CD1c-positive myeloid dendritic cell (primary cell): ENCODE results near the gene FOCAD.

ENCODE experiments used
- DNase-seq: peaks from one replicate; pipeline ENCODE4 v3.0.0-alpha.2; 2016; ENCODE audit errors: extremely low spot score

The FOCAD gene

DNA sequence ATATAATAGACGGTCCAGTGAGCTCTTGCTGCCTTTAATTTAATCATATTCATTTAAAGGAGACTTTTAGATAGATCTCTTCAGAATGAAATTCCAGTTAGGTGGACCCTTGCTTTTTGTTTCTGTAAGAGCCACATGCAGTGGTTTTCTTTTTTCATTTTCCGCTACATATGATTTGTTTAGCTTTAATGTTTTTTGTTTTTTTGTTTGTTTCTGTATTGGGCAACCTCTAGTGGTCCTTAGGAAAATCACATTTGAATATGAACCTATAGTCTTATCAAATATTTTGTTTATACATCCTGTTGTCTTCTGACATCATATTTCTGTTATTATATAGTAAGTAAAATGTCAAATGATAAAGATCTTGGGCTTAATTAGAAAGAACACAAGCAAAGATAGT lies 196.6 kb downstream of the FOCAD start:
- DNase-seq = no peak

DNA sequence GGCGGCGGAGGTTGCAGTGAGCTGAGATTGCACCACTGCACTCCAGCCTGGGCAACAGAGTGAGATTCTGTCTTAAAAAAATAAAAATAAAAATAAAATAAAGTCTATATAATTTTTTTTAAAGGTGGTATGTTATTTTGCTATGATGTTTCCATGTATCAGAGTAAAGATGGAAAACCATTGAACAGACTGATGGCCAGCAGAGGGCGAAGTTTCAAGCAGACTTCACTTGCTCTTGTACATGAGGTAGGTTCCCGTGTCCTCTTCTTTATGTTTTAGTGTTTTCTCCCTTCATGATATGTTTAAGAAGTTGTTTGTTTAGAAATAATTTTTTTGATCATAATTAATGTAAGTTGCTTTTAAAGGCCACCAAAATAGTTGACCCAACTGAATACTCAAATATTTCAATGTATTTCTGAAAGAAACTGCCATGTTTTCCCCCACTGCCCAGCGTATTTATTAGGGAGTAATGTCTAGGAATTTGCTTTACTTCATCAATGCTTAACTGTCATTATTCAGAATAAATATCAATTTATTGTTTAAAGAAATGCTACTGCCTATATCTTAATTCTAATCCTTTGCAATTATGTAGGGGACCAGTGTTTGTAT lies 201.0 kb downstream of the FOCAD start:
- peak; percentile 62 for DNase-seq

DNA sequence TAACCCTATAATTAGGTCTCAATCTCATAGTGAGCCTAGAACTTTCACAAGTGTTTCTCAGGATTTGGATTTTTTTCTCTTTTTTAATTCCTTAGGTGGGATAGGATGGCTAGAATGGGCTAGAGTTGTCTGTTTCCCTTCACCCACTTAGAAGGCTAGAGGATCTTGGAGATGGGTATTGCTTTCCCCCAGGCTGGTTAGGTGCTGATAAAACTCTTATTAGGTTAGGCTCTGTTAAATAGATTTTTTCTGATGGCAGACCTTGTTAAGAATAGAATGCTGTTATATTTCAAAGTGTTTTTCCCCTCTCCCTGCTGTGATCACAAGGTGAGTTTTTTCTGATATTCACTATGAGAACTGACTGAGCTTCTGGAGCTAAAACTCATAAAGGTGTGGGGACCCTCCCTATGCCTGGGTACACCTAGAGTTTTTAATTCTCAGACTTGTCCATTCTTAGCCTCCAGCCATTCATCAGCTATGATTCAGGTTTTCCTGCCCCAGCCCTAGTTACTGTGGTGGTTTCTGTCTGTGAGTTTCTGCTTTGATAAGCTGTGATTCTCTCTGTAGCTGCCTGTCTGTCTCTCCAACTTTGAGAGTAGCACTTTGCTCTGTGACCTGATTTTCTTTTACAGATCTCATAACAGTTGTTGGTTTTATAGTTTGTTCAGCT lies 215.0 kb downstream of the FOCAD start:
- no peak for DNase-seq

DNA sequence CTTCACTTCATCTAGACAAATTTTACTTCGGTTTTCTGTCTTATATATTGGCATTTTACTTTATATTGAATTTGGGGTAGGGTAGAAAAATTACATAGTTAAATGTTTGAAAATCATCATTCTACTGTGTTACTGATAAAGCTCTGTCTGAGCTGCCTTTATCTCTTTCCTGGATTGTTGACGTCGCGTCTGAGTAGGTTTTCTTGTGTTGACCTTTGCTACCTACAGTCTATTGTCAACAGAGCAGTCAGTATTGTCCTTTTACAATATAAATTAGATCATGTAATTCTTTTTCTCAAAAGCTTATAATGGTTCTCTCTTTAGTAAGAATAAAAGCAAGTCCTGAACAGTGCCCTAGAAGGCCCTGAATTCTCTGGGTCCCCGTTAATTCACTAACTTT lies 219.2 kb downstream of the FOCAD start:
- no peak for DNase-seq

DNA sequence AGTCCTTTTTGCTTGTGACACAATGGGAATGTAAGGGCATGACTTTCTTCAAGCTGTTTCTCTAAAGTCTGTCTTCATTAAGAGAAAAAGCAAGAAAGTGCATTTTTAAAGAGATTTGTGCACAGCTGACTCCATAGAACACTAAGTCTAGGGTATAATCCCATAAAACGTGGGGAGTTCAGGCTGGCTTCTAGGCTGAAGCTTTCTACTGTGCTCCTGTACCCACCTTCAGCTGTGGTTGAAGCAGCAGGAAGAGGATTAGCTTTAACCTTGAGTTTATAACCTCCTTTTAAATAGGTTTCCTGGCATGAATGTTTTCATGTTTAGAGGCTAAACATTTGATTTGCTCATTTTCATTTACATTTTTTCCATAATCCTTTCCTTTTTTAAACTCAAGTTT lies 220.9 kb downstream of the FOCAD start:
- no peak for DNase-seq

DNA sequence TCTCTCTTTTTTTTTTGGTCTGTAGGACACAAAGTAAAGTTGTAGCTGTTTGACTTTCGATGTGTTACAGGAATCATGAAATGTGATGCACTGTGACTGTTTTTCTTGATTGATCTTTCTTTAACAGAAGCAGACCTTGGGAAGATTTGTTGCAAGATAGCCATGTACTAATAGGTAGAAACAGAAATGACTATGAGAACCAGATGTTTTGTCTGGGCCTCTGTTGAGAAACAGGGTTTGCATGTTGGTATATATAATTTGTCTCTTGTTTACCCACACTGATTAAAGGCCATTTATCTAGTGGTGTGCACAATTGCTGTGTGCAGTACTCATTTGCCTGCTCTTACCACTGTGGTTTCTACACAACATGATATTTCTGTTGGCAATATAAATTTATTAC lies 222.3 kb downstream of the FOCAD start:
- no peak for DNase-seq

DNA sequence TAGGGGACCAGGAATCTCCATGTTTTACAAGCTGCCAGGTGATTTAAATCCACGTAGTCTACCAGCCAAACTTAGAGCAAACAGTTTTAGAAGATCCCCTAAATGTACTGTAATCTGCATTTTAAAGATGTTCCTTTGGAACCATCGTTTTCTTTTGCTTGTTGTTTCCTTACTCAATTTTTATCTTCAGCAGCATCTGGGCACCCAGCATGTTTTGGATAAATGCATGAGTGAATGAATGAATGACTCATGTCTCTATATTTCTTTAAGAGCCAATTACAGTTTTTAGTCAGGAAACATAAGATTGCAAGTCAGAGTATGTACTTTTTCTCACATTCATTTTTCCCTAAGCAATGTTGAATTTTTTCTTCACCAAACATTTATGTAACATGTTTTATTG lies 224.4 kb downstream of the FOCAD start:
- no peak for DNase-seq

DNA sequence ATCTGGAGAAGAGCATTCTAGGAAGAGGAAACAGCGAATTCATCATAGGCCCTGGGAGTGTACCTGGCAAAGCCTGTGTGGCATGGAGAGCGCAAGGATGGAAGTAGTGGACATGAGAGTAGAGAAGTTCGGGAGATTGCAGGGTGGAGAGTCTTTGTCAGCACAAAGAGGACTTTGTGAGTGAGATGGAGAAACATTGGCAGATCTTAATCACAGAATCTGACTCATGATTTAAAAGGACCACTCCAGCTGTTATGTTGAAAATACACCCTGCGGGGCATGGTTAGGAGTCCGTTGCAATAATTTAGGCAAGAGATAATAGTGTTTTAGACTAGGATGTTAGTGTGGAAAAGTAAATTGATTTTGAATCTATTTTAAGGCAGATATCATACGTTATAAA lies 230.5 kb downstream of the FOCAD start:
- no peak for DNase-seq

DNA sequence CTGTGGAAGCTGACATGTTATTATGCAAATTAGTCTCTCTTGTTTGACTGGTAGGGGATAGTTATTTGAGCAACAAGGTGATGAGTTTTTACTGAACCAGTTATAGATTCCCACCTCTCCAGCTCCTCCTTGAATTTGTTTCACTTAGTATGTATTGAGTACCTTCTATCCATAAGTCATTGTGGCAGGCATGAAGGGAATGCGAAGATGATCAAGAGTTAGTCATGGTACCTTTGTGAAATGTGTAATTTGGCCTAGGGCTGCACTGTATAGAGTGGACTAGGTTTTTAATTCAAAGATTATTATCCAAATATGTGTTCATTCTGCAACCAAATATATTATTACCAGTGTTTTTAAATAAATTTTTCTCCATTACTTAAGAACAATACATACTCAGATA lies 237.3 kb downstream of the FOCAD start:
- DNase-seq = no peak

DNA sequence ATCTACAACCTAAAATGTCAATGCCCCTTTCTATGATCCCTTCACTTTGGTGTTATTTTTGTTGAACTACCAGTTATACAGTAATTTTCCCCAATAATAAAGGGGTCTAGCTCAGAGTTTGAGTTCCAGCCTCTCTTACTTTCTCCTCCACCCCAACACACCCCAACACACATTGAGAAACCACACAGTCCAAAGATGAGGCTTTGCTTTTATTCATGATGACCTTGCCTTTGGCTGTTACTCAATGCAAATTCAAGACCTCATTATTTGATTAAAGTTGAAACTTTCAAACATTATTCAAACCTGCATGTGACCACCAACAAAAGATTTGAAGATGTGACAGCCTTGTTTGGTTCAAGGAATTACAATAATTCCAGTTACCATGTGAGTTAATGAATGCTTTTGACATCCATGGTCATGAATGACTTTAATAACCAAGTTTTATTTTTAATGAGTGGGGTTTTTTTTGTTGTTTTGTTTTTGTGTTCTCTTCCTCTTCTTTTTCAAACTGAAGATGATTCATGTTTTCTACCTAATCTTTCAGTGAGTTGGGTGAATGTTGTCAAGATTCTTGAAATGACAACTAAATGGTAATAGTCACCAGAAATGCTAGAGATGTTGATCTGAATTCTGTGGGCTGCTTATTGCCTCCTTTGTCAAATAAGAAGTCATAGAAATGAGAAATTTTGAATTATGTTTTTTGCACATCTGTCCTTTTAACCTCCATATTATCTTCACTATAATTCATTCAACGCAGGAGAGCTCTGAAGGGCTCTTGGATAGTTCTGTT lies 241.4 kb downstream of the FOCAD start:
- DNase-seq = no peak

DNA sequence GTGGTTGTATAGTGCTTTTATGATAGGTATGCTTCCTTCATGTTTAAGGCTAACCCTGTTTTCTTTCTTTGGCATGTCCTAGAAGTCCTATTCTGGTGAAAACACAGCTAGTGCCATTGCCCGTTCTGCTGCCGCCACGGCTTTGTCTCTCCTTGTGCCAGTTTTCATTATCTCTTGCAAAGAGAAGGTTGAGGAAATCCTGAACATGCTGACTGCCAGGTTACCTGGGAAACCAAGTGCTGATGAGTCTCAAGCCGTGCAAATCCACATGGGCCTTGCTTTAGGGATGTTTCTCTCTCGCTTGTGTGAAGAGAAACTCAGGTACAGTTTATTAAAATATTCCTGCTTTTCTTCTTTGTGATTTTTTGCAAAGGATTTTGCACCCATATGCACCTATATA lies 245.2 kb downstream of the FOCAD start:
- no peak for DNase-seq

DNA sequence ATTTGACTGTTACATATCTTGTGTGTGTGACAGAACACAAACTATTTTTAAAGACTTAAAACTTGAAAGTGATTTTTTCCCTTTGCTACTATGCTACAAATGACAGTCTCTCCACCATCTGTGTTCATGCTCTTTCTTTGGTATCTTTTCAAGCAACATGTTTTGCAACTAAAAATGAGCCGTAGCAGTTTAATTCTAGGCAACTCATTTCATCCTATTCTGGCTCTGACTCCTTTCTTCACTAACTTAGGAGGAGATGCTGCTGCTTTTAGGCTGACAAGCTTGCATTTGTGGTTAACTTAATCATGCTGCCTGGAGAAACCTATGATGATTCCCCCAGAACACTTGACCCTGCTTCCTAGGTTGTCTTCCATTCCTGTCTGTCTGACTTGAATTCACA lies 246.8 kb downstream of the FOCAD start:
- DNase-seq = no peak

DNA sequence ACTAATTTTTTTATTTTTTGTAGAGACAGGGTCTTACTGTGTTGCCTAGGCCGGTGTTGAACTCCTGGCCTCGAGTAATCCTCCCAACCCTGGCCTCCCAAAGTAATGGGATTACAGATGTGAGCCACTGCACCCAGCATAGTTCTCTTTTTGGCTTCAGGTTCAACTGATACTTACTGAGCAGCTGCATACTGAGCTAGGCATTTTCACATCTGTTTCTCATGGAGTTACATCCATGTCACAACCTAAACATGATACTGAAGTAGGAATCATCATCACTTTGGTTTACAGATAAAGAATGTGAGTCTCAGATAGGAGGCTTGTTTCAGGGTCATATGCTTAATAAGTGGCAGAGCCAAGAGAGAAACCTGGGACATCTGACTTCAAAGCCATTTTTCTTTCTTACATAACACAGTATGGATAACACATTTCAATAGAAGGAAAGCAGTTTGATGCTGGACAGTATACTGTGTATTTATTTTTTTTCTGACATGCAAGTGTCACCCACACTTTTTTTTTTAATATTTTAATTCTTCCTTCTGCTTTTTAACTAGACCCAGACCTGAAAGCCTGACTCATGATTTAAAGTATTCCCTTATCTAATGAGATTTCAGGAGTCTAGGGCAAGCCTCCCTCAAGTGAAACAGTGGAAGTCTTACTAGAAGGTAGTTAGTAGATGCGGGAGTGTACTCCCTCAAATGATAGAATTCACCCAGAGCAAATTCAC lies 256.6 kb downstream of the FOCAD start:
- DNase-seq = no peak

DNA sequence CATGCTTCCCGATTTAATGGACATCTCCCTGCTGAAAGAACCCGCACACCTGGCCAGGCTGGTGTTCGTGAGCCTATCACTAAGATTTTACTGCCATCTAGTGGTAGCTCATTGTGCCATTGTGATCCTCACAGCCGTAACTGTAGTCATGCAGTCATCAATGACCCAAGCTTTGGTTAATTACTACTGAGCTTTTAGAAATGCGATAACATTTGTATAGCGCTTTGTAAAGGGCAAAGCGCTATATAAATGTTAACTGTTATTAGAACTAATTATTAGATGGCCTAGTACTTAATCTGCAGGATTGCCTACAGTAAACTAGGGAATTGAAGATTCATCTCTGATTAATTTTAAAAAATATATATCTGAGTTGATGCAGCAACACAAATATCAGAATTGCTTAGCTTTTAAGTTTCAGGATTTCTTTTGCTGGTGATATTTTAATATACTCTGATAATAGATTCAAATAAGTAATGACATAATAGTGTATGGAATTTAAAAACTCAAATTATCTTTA lies 257.2 kb downstream of the FOCAD start:
- DNase-seq = peak; percentile 72

DNA sequence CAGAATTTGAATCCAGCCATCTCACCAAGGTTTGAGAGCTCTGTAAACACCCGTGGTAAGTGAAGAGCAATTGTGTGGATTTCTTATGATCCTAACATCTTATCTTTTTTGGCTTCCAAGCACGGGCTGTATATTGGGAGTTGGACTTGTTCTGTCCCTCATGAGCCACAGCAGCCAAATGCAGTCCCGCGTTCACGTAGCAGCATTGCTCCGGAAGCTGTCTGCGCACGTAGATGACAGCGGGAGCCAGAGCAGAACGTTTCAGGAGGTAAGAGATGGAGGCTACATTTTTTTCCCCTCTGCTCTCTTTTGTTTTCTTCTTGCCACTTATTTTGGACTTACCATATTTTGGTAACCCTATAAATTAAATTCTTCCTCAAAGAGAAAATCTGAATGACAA lies 260.4 kb downstream of the FOCAD start:
- no peak for DNase-seq

DNA sequence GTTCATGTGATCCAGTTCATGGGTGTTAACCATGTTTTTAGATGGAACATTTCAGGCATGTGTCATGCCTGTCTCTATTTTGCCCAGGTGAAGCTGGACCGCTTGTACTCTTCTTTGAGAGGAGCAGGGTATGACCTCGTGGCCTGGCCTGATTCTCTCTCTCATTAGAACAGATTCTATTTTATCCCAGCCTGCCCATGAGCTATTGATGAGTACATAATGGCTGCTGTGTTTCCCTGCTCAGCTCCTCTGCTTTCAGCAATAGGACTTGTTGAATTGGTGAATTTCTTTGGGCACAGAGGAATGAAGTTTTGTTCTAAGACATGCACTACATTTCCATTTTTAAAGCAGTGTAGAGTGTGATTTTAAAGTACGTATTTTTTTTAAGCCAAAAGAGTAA lies 261.2 kb downstream of the FOCAD start:
- DNase-seq = no peak

DNA sequence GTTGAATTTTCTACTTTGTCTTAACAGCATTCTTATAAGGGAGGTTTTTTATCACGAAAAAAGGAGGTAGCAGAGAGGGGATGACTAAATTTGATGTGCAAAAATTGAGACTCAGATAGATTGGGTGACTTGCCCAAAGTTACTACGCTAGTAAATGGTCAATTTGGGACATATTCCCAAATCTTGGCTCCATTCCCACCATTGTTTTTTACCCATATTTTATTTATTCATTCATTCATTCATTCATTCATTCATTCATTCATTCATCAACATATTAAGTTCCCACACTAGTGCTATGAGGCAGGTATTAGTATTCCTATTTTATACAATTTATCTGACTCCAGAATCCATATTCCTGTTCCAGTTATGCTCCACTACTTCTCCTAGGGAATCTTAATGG lies 261.8 kb downstream of the FOCAD start:
- DNase-seq = no peak

DNA sequence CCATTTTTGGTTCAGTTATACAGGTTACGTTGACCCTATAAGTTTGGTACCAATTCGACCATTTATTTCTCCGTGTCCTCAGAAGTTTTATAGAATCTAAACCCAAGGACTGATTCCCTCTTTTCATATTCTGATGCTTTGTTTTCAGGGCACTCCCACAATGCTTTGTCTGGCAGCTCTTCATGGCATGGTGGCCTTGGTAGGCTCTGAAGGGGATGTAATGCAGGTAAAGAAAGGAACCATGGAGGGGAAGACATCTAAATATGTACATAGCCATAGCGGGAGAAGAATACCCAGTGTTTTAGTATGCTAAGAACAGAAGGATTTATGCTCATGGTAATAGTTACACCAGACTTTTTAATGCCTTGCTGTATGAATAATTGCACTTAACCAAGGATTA lies 264.6 kb downstream of the FOCAD start:
- DNase-seq = no peak

DNA sequence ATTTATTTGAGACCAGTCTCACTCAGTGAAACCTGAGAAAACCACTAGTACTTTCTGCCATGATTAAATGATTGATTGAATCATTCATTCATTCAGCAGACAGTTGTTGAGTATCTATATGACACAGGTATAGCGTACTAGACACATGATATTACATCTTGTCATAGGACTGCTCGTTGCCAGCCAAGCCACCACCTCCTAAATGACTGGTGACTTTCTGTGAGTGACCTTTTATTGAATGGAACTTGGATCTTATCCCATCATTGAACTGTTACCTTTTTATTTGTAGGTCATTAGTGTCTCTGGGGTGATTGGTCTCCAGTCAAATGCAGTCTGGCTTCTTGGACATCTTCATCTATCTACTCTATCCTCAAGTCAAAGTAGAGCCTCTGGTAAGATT lies 266.6 kb downstream of the FOCAD start:
- no peak for DNase-seq

DNA sequence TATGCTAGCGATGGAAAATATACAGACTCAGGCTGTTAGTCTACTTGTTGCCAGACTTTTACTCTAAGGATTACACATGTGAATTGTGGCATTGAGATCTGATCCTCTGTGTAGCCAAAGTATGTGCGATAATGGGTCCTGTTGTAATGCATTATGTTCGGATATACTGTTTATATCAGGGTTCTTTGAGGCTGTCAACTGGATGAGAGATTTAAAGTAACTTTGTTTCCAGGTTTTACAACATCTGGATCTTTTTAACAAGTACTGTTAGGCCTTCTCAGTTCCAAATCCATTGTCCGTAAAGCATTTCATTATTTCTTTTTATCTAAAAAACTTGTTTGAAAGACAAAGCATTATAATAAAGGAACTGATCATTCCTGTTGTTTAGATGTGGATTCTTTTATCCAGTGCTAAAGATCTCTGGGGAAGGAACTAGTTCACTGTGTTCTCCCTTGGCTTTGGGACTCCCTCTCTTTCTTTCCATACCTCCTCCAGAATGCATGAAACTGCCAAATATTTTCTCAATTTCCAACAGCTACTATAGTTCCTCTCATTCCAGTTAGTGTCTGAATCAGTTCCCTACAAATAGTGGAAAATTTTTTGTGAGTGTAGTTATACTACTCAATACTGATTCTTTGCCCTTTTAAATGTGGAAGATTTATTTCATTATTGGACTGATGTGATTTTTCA lies 278.6 kb downstream of the FOCAD start:
- DNase-seq = no peak

DNA sequence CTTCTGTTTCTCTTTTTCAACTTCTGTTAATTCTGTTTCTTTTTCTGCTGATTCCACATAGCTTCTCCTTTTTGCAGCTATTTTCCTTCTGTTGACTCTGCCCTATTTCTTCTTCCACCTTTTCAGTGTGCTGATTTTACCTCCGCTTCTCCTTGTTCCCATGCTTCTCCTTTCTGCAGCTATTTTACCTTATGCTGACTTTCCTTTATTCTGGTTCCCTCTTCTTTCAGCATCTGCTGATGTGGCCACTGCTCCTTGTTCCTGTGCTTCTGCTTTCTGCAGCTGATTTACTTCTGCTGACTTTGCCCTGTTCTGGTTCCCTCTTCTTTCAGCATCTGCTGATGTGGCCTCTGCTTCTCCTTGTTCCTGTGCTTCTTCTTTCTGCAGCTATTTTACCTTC lies 288.6 kb downstream of the FOCAD start:
- DNase-seq = no peak
